OCI-M1 (cell line): Measurements from ENCODE around the gene ADNP.

Experiments used
- DNase-seq: peaks from one replicate; lab custom pipeline; 2025; lab: John Stamatoyannopoulos, UW

ADNP gene

DNA sequence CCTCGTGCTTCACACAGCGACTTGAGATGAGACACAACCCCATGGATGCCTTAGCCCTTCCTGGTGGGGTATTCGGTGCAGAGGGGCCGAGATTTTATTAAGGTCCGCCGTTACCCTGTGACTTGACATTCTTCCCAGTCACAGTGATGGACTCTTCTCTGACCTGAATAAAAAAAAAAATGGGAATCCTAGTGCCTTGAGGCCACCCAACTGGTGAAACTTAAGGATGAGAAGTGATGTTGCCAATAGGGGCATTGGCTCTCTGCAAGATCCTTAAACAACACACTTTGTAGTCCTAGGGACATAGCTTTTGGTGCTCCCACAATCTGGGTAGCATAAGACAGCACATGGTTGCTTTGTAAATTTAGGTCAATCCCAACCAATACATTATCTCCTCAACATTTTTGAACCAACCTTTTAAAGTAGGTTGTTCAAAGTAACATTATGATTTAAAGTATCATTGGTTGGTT is 814 bp upstream of the ADNP start:
- peak; percentile 56 for DNase-seq

DNA sequence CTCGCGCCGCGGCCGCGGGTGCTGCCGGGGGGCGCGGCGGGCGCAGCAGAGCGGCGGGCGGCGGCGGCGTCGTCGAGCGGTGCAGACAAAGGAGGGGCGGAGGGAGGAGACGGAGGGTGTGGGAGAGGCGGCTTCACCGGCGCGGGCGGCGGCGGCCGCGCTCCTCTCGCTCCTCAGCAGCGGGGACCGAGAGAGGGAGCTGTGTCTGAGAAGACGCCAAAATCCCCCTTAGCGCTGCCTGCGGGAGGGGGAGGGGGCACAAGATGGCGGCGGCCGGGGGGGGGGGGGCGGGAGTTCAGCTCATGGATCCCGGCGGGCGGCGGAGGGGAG is 296 bp downstream of the ADNP start:
- no peak for DNase-seq

DNA sequence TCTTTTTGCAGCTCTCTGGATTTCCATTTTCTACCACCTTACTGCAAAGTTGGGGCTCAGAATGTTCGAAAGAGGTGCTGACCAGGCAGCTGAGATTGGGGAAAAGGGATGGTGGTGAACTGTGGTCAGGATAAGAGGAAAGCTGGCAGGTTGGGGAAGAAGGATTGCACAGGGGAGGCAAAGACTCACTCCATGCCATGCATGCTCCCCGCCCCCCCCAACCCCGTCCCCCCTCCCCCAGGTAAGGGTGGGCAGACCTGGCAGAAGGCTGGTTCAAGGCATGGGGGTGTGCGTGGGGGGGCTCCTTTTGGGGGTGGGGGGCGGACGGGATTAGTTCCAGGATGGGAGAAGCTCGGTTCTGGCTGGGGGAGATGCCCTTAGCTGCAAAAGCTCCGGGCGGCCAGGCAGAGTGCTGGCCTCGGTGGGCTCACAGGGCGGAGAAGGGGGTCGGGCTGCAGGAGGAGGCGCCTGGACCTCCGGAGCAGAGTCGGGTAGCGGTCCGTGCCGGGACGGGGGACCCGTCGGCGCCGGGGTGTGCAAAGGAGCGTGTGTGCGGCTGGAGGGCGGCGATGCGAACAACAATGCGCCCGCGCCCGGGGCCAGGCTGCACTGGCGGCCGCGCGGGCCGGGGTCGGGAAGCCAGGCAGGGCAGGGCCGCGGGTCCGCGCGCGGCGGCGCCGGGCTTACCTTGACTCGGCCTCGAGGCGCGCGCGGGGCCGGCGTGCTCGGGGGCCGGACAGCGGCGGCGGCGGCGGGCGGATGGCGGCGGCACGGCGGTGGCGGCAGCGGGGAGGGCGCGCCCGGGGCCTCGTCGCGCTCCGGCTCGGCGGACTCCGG is 880 bp downstream of the ADNP start:
- peak; percentile 44 for DNase-seq

DNA sequence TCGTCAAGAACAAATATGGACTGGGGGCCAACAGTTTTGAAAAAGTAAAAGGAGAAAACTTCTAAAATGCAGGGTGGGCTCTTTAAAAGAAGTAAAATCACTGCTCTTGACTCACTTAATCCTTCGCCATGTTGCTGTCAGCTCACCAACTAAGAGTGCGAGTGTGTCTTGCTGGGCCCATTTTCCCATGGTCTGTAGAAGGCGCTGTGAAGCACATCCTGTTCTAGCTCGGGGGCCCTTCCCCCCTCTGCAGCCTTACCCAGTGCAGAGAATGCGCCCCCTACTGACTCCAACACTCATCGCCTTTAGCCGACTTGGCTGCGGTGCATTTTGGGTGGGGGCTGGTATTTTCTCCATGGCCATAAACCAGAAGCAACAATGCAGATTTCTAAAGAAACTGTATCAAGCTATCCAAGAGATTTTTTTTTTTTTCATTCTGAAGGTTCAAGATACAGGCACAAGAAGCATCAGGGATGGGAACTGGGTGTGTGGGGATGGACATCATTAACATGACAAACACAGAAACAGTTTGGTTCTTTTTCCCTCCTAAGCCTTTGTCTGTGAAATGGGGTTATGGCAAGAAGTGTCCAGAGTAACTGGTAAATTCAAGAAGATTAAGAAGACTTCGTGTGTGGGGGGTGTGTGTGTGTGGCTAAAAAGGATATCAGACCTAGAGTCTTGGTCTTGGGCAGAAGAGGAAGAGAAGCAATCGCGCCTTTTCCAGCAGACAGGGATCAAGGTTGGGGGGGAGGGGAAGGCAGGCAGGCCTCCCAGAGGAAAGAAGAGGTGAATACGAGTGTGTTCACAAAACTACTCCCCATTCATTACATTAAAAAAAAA is 1.7 kb downstream of the ADNP start:
- DNase-seq = peak; percentile 98

DNA sequence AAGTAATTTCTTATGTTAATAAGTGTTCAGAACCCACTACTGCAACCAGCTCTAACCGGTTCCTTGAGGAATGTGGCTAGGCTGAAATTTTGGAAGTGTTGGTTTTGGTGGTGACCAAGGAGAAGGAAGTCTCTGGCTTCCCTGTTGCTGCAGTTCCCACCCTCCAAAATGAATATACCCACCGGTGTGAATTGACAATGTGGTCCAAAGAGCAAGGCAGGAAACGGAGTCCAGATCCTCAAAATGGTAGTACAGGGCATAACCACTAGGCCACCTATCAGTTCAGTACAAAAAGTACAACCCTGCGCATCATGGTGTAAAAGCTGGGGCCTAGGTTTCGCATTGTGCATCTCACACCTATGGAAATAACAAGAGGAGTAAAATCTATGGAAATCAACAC is 2.8 kb downstream of the ADNP start:
- no peak for DNase-seq

- DNase-seq = no peak
Observed at GRCh38 chr20:50926530-50926929, 4.7 kb downstream of the ADNP start.

DNA sequence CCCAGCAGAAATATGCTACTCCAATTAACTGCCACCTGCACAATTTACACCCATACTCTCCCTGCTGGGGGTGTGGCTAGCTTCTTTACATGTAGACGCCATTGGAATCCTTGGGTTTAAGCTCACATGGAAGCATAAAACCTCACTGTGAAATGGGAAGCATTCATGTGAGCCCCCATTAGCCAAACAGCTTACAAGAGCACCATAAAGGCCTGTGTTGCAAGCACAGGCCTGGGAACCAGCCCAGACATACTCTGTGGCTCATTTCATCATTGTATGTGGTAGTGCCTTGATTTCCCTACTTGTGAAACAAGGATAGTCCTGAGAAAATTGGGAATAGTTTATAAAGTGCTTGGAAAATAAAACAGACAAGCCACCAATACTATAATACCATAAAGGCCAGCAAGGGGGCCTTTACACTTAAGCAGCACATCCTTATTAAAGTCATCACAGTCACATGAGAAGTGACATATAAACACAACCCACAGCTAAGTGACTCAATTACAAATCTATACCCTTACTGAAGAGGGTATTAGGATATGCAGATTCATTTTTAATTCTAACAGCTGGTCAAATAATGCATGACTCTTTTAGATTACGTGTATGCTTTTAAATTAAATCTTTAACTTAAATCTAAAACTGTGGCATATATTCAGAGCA is 6.8 kb downstream of the ADNP start:
- DNase-seq = no peak

DNA sequence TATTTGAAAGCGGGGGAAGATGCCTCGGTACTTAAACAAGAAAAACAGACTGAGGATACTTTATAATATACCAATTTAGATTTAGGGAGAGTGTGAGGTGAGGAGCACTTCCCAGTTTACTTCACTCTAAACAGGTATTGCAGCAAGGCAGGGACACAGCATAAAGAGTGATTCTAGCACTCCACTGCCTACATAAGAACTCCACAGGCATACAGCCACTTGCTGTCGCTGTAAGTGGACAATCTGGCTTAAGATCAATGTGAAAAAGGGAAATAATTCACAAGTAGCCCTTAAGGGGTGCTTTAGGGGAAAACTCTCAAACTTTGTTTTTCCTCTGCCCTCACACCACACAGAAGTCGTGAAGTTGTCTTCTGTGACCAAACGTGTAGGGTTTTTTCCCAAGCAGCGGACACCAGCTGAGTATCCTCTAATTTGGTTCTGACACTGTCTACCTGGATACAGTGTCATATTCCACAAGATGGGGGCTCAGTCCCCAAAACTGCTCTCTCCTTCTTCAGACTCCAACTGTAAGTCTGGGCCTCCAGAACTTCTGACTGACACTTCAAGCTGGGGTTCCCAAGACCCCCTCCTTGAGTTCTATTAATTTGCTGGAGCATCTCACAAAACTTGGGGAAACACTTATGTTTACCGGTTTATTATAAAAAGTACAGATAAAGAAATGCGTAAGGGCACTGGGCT is 9.3 kb downstream of the ADNP start:
- no peak for DNase-seq

DNA sequence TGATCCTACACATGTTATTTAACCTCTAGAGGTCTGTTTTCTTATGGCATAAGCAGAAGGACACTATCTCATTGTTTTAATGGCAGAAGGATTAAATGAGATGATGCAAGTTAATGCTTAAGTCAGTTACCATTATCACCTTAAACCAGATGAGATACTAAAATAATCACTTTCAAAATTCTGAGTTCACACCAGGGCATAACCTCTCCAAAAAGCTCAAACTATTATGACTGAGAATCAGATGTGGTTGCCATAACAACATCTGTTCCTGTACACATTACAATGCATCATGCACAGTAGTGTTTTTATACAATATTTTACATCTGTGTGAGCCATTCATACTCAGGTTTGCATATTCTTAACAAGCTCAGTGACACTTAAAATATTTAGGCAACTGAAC is 10.2 kb downstream of the ADNP start:
- DNase-seq = peak; percentile 49

- DNase-seq = no peak
Observed at GRCh38 chr20:50919567-50919966, 11.7 kb downstream of the ADNP start.

- no peak for DNase-seq
Observed at GRCh38 chr20:50918403-50918802, 12.8 kb downstream of the ADNP start.

GRCh38 chr20:50916934-50917333 is 14.3 kb downstream of the ADNP start:
- no peak for DNase-seq

DNA sequence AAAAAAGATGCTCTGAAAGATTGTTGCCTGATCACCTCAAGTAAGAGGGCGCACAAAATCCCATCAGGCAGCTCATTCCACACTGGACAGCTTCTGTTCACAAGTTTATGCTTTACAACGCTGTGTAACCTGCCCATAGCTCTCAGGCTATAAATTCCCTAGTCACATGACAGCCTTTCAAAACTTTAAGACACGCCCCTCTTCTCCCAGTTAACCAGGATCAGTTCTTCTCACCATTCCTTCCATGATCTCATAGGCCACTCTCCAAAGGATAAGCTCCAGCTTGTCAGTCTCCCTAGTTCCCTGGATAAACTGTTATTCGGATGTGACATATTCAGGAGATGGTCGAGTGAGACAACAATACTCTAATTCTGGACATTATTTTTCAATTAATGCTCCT is 15.0 kb downstream of the ADNP start:
- peak; percentile 9 for DNase-seq

DNA sequence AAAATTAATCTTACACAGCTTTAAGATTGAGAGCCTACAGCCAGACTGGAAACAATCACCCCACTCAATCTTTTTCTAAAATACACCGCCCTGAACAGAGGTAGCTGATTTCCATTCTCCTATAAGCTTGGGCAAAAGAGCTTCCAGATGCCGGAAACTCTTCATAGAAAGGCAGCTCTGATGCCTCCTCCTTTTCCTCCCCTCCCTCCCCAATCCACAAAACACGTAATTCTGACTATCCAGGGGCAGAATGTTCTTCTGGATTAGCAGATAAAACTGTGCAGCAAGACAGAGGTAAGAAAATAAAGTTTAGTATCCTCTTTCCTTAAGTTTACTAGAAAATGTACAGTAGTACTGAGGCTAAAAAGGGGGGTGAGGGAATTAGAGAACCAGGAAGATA is 15.8 kb downstream of the ADNP start:
- DNase-seq = no peak

DNA sequence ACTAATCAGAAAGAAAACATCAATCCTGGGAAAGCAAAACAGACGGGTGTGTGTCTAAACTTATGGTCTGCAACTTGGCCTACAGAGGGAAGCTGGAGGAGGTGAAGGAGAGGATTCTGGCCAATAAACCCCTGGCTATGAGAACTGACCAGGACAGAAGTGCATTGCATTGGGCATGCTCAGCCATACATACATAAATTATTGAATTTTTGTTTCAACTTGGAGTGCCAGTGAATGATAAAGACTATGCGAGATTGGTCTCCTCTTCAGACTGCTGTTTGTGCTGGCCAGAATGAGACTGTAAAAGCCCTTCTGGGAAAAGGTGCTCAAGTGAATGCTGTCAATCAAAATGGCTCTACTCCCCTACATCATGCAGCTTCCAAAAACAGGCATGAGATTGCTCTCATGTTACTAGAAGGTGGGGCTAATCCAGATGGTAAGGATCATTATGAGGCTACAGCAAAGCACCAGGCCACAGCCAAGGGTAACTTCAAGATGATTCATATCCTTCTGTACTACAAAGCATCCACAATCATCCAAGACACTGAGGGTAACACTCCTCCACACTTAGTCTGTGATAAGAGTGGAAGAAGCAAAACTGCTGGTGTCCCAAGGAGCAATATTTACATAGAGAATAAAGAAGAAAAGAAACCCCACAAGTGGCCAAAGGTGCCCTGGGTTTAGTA is 17.4 kb downstream of the ADNP start:
- peak; percentile 61 for DNase-seq

GRCh38 chr20:50911716-50912115 is 19.5 kb downstream of the ADNP start:
- no peak for DNase-seq

DNA sequence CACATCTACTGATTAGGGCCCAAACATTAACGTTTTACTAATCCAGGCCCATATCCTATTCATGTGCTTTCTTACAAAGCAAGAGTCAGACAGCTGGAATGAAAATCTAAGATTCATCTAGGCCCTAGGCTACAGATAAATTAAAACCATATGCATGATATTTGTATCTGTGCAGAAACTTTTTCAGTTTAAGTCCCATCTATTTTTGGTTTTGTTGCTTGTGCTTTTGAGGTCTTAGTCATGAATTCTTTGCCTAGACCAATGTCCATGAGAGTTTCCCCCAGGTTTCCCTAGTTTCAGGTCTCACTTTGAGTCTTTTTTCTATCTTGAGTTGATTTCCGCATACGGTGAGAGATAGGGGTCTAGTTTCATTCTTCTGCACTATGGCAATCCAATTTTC is 20.2 kb downstream of the ADNP start:
- DNase-seq = no peak

- no peak for DNase-seq
Observed at GRCh38 chr20:50909413-50909812, 21.8 kb downstream of the ADNP start.

- peak; percentile 26 for DNase-seq
Observed at GRCh38 chr20:50904067-50904570, 27.1 kb downstream of the ADNP start.

- DNase-seq = peak; percentile 92
Observed at GRCh38 chr20:50903353-50904051, 27.7 kb downstream of the ADNP start.

- DNase-seq = no peak
Observed at GRCh38 chr20:50901301-50901700, 29.9 kb downstream of the ADNP start.
